Measurements from ENCODE around the gene ATP11A.

ATP11A gene

DNA sequence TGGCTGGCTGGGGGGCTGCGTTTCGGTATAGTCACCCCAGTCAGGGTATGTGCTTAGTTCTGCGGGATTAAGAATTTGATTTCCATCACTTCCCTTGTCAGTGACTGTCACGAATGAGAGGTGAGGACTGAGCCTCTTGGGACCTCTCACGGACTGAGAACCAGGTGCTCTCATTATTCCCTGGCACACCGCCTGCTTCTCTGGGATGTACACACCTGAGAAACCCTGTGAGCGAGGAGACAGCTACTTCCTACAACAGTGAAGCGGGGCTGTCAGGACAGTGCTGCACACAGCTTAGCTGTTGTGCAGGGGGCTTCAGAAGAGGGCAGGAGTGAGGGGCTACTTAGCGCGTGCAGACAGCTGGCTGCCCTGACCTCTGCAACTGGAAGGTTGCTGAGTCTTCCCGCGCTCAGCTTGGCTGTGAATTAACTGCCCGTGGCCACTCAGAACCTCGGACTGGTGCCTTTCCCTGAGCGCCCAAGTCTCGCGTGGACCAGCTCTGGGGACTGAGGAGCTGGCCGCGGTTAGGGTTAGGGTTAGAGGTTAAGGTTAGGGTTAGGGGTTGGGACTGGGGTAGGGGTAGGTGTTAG lies 213.9 kb downstream of the ATP11A start:
- H3K9ac ChIP-seq (ENCODE audit: low read length) = no peak overlapping the region
- H3K36me3 ChIP-seq (ENCODE audit: control insufficient read depth in 1 of 2, insufficient read depth in 2 of 2, low read depth in 1 of 2, low read length in 2 of 2) = peaks cover 0 to 20% of the 10 kb centered on the region in 2 experiments
- no peak overlapping the region for H3K4me2 ChIP-seq (ENCODE audit: low read length, poor library complexity, severe bottlenecking)
- no peak overlapping the region for H2BK120ac ChIP-seq (ENCODE audit: low read depth, low read length)
- peaks cover 23% of the 10 kb centered on the region for H3K4me1 ChIP-seq (ENCODE audit: control insufficient read depth, insufficient read depth, low read depth, low read length)
- H2AK5ac ChIP-seq (ENCODE audit: low read length, severe bottlenecking) = no peak overlapping the region
- no peak overlapping the region for H2BK15ac ChIP-seq (ENCODE audit: low read depth, poor library complexity, severe bottlenecking)
- no peak overlapping the region for H3K27ac ChIP-seq (ENCODE audit: low read length, poor library complexity, severe bottlenecking)
- no peak overlapping the region for H2BK12ac ChIP-seq (ENCODE audit: low read length in 2 of 2)
- H2BK5ac ChIP-seq (ENCODE audit: low read depth, low read length, poor library complexity, severe bottlenecking) = no peak overlapping the region
- H4K91ac ChIP-seq (ENCODE audit: low read length) = no peak overlapping the region
- H3K79me1 ChIP-seq (replicated peaks; ENCODE audit: low read length, poor library complexity, severe bottlenecking) = no peaks in the 10 kb centered on the region
- H3K9me3 ChIP-seq (ENCODE audit: control insufficient read depth, low read length) = peaks cover 21% of the 10 kb centered on the region
- WGBS = 94% methylated on average over 19 of the region's 19 CpGs
- no peak overlapping the region for H3K18ac ChIP-seq (ENCODE audit: low read depth in 1 of 2, low read length in 2 of 2)
- no peak overlapping the region for H3K4ac ChIP-seq (ENCODE audit: low read depth in 1 of 2, low read length in 2 of 2)
- H3K4me3 ChIP-seq (ENCODE audit: insufficient read depth in 1 of 2, low read depth in 1 of 2, low read length in 2 of 2) = no peak overlapping the region
- no peak overlapping the region for H3K23ac ChIP-seq (ENCODE audit: low read length in 2 of 2)
- H3K14ac ChIP-seq (ENCODE audit: low read length in 2 of 2) = no peak overlapping the region
- H4K8ac ChIP-seq (ENCODE audit: low read length) = no peak overlapping the region
- DNase-seq = no peak
- H3K27me3 ChIP-seq (ENCODE audit: control insufficient read depth in 1 of 2, insufficient read depth in 1 of 2, low read length in 2 of 2) = peaks cover 0 to 90% of the 10 kb centered on the region in 2 experiments
- no peak overlapping the region for H2AFZ ChIP-seq (ENCODE audit: low read depth, low read length)

DNA sequence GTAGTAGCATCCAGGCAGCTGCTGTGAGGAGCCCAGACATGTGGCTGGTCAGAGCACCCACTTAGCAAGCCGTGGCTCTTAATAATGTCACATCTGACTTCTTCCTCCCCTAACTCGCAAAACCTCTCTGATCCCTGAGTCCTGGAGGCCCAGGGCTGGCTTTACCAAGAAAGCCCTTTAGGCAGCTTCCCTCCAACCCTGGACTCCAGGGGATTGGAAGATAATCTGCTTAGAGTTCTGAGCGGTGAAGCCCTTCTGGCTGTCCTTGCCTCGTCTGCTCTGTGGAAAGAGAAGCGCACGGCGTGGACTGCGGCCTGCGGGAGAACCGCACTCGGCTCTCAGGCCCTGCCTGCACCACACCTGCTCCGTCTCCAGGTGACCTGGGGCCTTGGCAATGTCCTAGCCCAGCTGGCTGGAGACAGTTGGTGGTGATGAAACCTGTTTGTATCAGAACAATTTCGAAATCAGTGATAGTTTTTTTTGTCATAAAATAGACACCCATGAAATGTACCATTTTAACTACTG lies 214.7 kb downstream of the ATP11A start:
- Histone ChIP-seq H3K4me3 (ENCODE audit: insufficient read depth in 1 of 2, low read depth in 1 of 2, low read length in 2 of 2) (no peak overlapping the region), H3K18ac (ENCODE audit: low read depth in 1 of 2, low read length in 2 of 2) (no peak overlapping the region), H3K23ac (ENCODE audit: low read length in 2 of 2) (no peak overlapping the region), H2AFZ (ENCODE audit: low read depth, low read length) (no peak overlapping the region), H3K4me1 (ENCODE audit: control insufficient read depth, insufficient read depth, low read depth, low read length) (peaks cover 29% of the 10 kb centered on the region), H3K27me3 (ENCODE audit: control insufficient read depth in 1 of 2, insufficient read depth in 1 of 2, low read length in 2 of 2) (peaks cover 0 to 92% of the 10 kb centered on the region in 2 experiments), H3K4me2 (ENCODE audit: low read length, poor library complexity, severe bottlenecking) (no peak overlapping the region), H3K27ac (ENCODE audit: low read length, poor library complexity, severe bottlenecking) (no peak overlapping the region), H3K9ac (ENCODE audit: low read length) (no peak overlapping the region), H3K4ac (ENCODE audit: low read depth in 1 of 2, low read length in 2 of 2) (no peak overlapping the region), H2AK5ac (ENCODE audit: low read length, severe bottlenecking) (no peak overlapping the region), H2BK15ac (ENCODE audit: low read depth, poor library complexity, severe bottlenecking) (no peak overlapping the region), H2BK120ac (ENCODE audit: low read depth, low read length) (no peak overlapping the region), H2BK5ac (ENCODE audit: low read depth, low read length, poor library complexity, severe bottlenecking) (no peak overlapping the region), H3K9me3 (ENCODE audit: control insufficient read depth, low read length) (peaks cover 21% of the 10 kb centered on the region), H3K14ac (ENCODE audit: low read length in 2 of 2) (no peak overlapping the region), H4K8ac (ENCODE audit: low read length) (no peak overlapping the region), H4K91ac (ENCODE audit: low read length) (no peak overlapping the region), H3K79me1 (replicated peaks; ENCODE audit: low read length, poor library complexity, severe bottlenecking) (no peaks in the 10 kb centered on the region), H2BK12ac (ENCODE audit: low read length in 2 of 2) (no peak overlapping the region), H3K36me3 (ENCODE audit: control insufficient read depth in 1 of 2, insufficient read depth in 2 of 2, low read depth in 1 of 2, low read length in 2 of 2) (peaks cover 0 to 20% of the 10 kb centered on the region in 2 experiments)
- 91% methylated on average over 12 of the region's 13 CpGs for WGBS
- no peak for DNase-seq

DNA sequence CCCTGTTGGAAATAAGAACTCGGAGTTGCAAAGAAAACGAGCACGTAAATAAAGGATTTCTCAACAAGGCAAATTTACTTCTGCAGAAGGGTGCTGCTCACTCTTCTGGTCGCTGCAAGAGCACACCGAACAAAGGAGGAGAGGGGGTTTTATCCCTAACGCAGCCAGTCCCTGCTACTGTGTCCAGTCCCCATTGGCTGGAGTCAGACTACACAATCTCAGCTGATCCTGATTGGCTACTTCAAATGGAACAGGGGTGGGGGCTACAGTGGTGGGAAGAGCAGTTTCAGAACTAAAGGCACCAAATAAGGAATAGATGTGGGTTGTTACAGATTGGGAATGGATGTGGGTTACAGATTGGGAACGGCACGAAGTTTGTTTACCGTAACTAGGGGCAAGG lies 215.2 kb downstream of the ATP11A start:
- Histone ChIP-seq H2BK15ac (ENCODE audit: low read depth, poor library complexity, severe bottlenecking) (no peak overlapping the region), H2AFZ (ENCODE audit: low read depth, low read length) (no peak overlapping the region), H3K79me1 (replicated peaks; ENCODE audit: low read length, poor library complexity, severe bottlenecking) (no peaks in the 10 kb centered on the region), H2BK12ac (ENCODE audit: low read length in 2 of 2) (no peak overlapping the region), H3K18ac (ENCODE audit: low read depth in 1 of 2, low read length in 2 of 2) (no peak overlapping the region), H3K23ac (ENCODE audit: low read length in 2 of 2) (no peak overlapping the region), H3K9me3 (ENCODE audit: control insufficient read depth, low read length) (peaks cover 21% of the 10 kb centered on the region), H3K4ac (ENCODE audit: low read depth in 1 of 2, low read length in 2 of 2) (no peak overlapping the region), H2BK5ac (ENCODE audit: low read depth, low read length, poor library complexity, severe bottlenecking) (no peak overlapping the region), H3K9ac (ENCODE audit: low read length) (no peak overlapping the region), H3K27ac (ENCODE audit: low read length, poor library complexity, severe bottlenecking) (no peak overlapping the region), H2BK120ac (ENCODE audit: low read depth, low read length) (no peak overlapping the region), H3K27me3 (ENCODE audit: control insufficient read depth in 1 of 2, insufficient read depth in 1 of 2, low read length in 2 of 2) (peaks cover 0 to 92% of the 10 kb centered on the region in 2 experiments), H3K4me3 (ENCODE audit: insufficient read depth in 1 of 2, low read depth in 1 of 2, low read length in 2 of 2) (no peak overlapping the region), H3K4me2 (ENCODE audit: low read length, poor library complexity, severe bottlenecking) (no peak overlapping the region), H4K8ac (ENCODE audit: low read length) (no peak overlapping the region), H3K36me3 (ENCODE audit: control insufficient read depth in 1 of 2, insufficient read depth in 2 of 2, low read depth in 1 of 2, low read length in 2 of 2) (peaks cover 0 to 20% of the 10 kb centered on the region in 2 experiments), H3K4me1 (ENCODE audit: control insufficient read depth, insufficient read depth, low read depth, low read length) (peaks cover 29% of the 10 kb centered on the region), H3K14ac (ENCODE audit: low read length in 2 of 2) (no peak overlapping the region), H2AK5ac (ENCODE audit: low read length, severe bottlenecking) (no peak overlapping the region), H4K91ac (ENCODE audit: low read length) (no peak overlapping the region)
- 93% methylated on average over 9 of the region's 9 CpGs for WGBS
- DNase-seq = no peak

DNA sequence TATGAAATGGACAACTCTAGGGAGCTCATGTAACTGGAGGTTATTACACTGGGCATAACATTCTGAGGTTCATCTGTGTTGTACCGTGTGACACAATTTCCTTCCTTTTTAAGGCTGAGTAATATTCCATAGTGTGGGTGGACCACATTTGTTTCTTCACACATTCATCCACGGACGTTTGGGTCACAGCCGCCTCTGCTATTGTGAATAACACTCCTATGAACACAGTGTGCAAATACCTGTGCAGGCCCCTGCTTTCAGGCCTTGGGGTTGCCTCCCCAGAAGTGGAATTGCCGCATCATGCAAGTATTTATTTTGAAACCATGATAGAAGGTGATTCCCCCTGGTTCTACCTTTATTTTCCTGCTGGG lies 215.8 kb downstream of the ATP11A start:
- H3K23ac ChIP-seq (ENCODE audit: low read length in 2 of 2) = no peak overlapping the region
- no peak overlapping the region for H2BK15ac ChIP-seq (ENCODE audit: low read depth, poor library complexity, severe bottlenecking)
- no peak overlapping the region for H3K4me2 ChIP-seq (ENCODE audit: low read length, poor library complexity, severe bottlenecking)
- peaks cover 0 to 92% of the 10 kb centered on the region in 2 experiments for H3K27me3 ChIP-seq (ENCODE audit: control insufficient read depth in 1 of 2, insufficient read depth in 1 of 2, low read length in 2 of 2)
- no peak overlapping the region for H4K91ac ChIP-seq (ENCODE audit: low read length)
- H3K4me1 ChIP-seq (ENCODE audit: control insufficient read depth, insufficient read depth, low read depth, low read length) = peaks cover 29% of the 10 kb centered on the region
- no peak overlapping the region for H3K18ac ChIP-seq (ENCODE audit: low read depth in 1 of 2, low read length in 2 of 2)
- WGBS = 86% methylated on average over 5 of the region's 5 CpGs
- H2BK120ac ChIP-seq (ENCODE audit: low read depth, low read length) = no peak overlapping the region
- peaks cover 21% of the 10 kb centered on the region for H3K9me3 ChIP-seq (ENCODE audit: control insufficient read depth, low read length)
- no peaks in the 10 kb centered on the region for H3K79me1 ChIP-seq (replicated peaks; ENCODE audit: low read length, poor library complexity, severe bottlenecking)
- no peak overlapping the region for H3K9ac ChIP-seq (ENCODE audit: low read length)
- no peak overlapping the region for H2AK5ac ChIP-seq (ENCODE audit: low read length, severe bottlenecking)
- no peak overlapping the region for H2BK12ac ChIP-seq (ENCODE audit: low read length in 2 of 2)
- no peak for DNase-seq
- peaks cover 0 to 20% of the 10 kb centered on the region in 2 experiments for H3K36me3 ChIP-seq (ENCODE audit: control insufficient read depth in 1 of 2, insufficient read depth in 2 of 2, low read depth in 1 of 2, low read length in 2 of 2)
- H2AFZ ChIP-seq (ENCODE audit: low read depth, low read length) = no peak overlapping the region
- H3K4me3 ChIP-seq (ENCODE audit: insufficient read depth in 1 of 2, low read depth in 1 of 2, low read length in 2 of 2) = no peak overlapping the region
- H3K4ac ChIP-seq (ENCODE audit: low read depth in 1 of 2, low read length in 2 of 2) = no peak overlapping the region
- no peak overlapping the region for H2BK5ac ChIP-seq (ENCODE audit: low read depth, low read length, poor library complexity, severe bottlenecking)
- H3K14ac ChIP-seq (ENCODE audit: low read length in 2 of 2) = no peak overlapping the region
- H3K27ac ChIP-seq (ENCODE audit: low read length, poor library complexity, severe bottlenecking) = no peak overlapping the region
- no peak overlapping the region for H4K8ac ChIP-seq (ENCODE audit: low read length)

Data from mesenchymal stem cell (in vitro differentiated cells and primary cell).